ENCODE data around the gene SHH.

The SHH gene

GRCh38 chr7:155807065-155807671 is 5.1 kb downstream of the SHH start:
- no peak for ATAC-seq
- TF ChIP-seq ZFP30 (CRISPR knock-in tag; IDR thresholded peaks at IDR 0.05) (no peak), ISL1 (CRISPR knock-in tag; IDR thresholded peaks at IDR 0.05) (no peak), CSDC2 (CRISPR knock-in tag; IDR thresholded peaks at IDR 0.05) (no peak), ZNF70 (CRISPR knock-in tag; IDR thresholded peaks at IDR 0.05) (no peak)

- TF ChIP-seq ZNF8 (CRISPR knock-in tag; IDR thresholded peaks at IDR 0.05) (no peak), CSRNP3 (CRISPR knock-in tag; IDR thresholded peaks at IDR 0.05) (no peak), ZFP3 (CRISPR knock-in tag; IDR thresholded peaks at IDR 0.05) (no peak), TSHZ2 (CRISPR knock-in tag; IDR thresholded peaks at IDR 0.05) (no peak), ESRRG (CRISPR knock-in tag; IDR thresholded peaks at IDR 0.05) (no peak), ISL1 (CRISPR knock-in tag; IDR thresholded peaks at IDR 0.05) (no peak), ZNF70 (CRISPR knock-in tag; IDR thresholded peaks at IDR 0.05) (no peak), RARB (CRISPR knock-in tag; IDR thresholded peaks at IDR 0.05) (no peak), BACH2 (CRISPR knock-in tag; IDR thresholded peaks at IDR 0.05; ENCODE audit: borderline replicate concordance) (no peak)
- ATAC-seq: no peak
Observed at GRCh38 chr7:155806096-155806871, 6.0 kb downstream of the SHH start.

GRCh38 chr7:155805826-155806095 is 6.5 kb downstream of the SHH start:
- ATAC-seq: no peak
- TF ChIP-seq ZNF70 (CRISPR knock-in tag; IDR thresholded peaks at IDR 0.05) (no peak), OSR1 (CRISPR knock-in tag; IDR thresholded peaks at IDR 0.05) (no peak), ZNF8 (CRISPR knock-in tag; IDR thresholded peaks at IDR 0.05) (no peak)

GRCh38 chr7:155804897-155805825 is 7.1 kb downstream of the SHH start:
- peak; percentile 87 for ATAC-seq
- TF ChIP-seq ZFP30 (CRISPR knock-in tag; IDR thresholded peaks at IDR 0.05): no peak
- 0 out of 2 replicates have a peak, but pooled peaks have one; percentile 15 for TF ChIP-seq GLIS3 (CRISPR knock-in tag; IDR thresholded peaks at IDR 0.05)

- ATAC-seq: no peak
- TF ChIP-seq ZC3H10 (CRISPR knock-in tag; IDR thresholded peaks at IDR 0.05) (no peak), RARB (CRISPR knock-in tag; IDR thresholded peaks at IDR 0.05) (no peak), CSRNP3 (CRISPR knock-in tag; IDR thresholded peaks at IDR 0.05) (no peak), OSR1 (CRISPR knock-in tag; IDR thresholded peaks at IDR 0.05) (no peak), ISL1 (CRISPR knock-in tag; IDR thresholded peaks at IDR 0.05) (no peak), ZNF70 (CRISPR knock-in tag; IDR thresholded peaks at IDR 0.05) (no peak), ARNTL (CRISPR knock-in tag; IDR thresholded peaks at IDR 0.05; ENCODE audit: borderline replicate concordance, low read depth) (no peak), PATZ1 (CRISPR knock-in tag; IDR thresholded peaks at IDR 0.05; ENCODE audit: borderline replicate concordance) (no peak), PPARA (CRISPR knock-in tag; IDR thresholded peaks at IDR 0.05; ENCODE audit: borderline replicate concordance) (no peak), POU6F1 (CRISPR knock-in tag; IDR thresholded peaks at IDR 0.05; ENCODE audit: borderline replicate concordance, low read depth) (no peak), CSDC2 (CRISPR knock-in tag; IDR thresholded peaks at IDR 0.05) (no peak), ZFP3 (CRISPR knock-in tag; IDR thresholded peaks at IDR 0.05) (no peak), BACH2 (CRISPR knock-in tag; IDR thresholded peaks at IDR 0.05; ENCODE audit: borderline replicate concordance) (no peak), TSHZ2 (CRISPR knock-in tag; IDR thresholded peaks at IDR 0.05) (no peak)
Observed at GRCh38 chr7:155804431-155804831, 7.8 kb downstream of the SHH start.

Measured in SK-N-SH treated with all-trans-retinoic acid at 6 μM for 48 hours (cell line).